ENCODE results near the gene MAP1A.

Gene MAP1A

GRCh38 chr15:43511012-43511885 is 6.2 kb upstream of the MAP1A start:
- H3K27ac ChIP-seq (ENCODE audit: insufficient read depth, low read depth, low read length, poor library complexity, severe bottlenecking): no peak overlapping the region
- H3K27me3 ChIP-seq (ENCODE audit: control insufficient read depth, insufficient read depth, low read length, poor library complexity, severe bottlenecking): no peaks in the 10 kb centered on the region
- 7 to 8% methylated on average over 39 of the region's 39 CpGs for WGBS, 2 experiments
- H3K36me3 ChIP-seq (ENCODE audit: control insufficient read depth, insufficient read depth, low read length): no peaks in the 10 kb centered on the region
- no peaks in the 10 kb centered on the region for H3K9me3 ChIP-seq (ENCODE audit: control insufficient read depth, low read length)
- H3K4me3 ChIP-seq (ENCODE audit: insufficient read depth, low read depth, low read length): peak overlapping the region; percentile 66
- peaks cover 30% of the 10 kb centered on the region for H3K4me1 ChIP-seq (ENCODE audit: control insufficient read depth, insufficient read depth, low read length)

GRCh38 chr15:43513550-43513949 is 3.9 kb upstream of the MAP1A start:
- 100% methylated on average over 1 of the region's 1 CpG for WGBS, 2 experiments
- Histone ChIP-seq H3K9me3 (ENCODE audit: control insufficient read depth, low read length) (no peaks in the 10 kb centered on the region), H3K4me1 (ENCODE audit: control insufficient read depth, insufficient read depth, low read length) (peaks cover 43% of the 10 kb centered on the region), H3K4me3 (ENCODE audit: insufficient read depth, low read depth, low read length) (no peak overlapping the region), H3K27me3 (ENCODE audit: control insufficient read depth, insufficient read depth, low read length, poor library complexity, severe bottlenecking) (no peaks in the 10 kb centered on the region), H3K36me3 (ENCODE audit: control insufficient read depth, insufficient read depth, low read length) (no peaks in the 10 kb centered on the region), H3K27ac (ENCODE audit: insufficient read depth, low read depth, low read length, poor library complexity, severe bottlenecking) (no peak overlapping the region)

DNA sequence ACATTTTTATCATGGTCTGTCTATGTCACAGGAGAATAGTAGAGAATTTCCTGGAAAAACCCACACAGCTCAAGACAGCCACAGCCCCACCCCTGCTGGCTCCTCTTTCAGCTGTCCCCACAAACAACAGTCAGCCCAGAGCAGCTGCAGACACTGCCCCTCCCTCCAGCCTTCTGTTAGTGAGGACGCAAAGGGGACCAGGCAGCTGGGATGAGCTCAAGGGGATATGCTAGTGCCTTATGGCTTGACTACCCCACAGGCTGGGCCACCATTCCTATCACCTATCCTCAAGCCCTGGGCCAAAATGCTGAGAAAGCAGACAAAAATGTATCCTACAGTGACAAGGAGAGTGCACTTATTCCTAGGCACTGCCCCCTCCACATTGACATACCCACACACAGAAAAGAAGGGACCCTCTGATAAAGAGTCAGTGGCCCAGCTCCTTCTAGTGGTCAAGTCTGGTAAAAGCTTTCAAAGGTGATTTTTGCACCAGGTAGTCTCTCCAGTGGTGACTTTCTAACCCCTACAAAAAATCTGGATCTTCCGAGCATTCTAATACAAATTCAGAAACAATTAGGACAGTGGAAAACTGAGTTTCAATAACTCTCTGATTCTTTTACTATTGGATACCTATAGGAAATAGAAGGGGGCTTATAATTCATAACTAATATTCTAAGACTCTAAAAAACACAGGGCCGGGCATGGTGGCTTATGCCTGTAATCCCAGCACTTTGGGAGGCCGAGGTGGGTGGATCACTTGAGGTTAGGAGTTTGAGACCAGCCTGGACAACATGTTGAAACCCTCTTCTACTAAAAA is 3.0 kb upstream of the MAP1A start:
- Histone ChIP-seq H3K27me3 (ENCODE audit: control insufficient read depth, insufficient read depth, low read length, poor library complexity, severe bottlenecking) (no peaks in the 10 kb centered on the region), H3K27ac (ENCODE audit: insufficient read depth, low read depth, low read length, poor library complexity, severe bottlenecking) (no peak overlapping the region)
- 46 to 52% methylated on average over 4 of the region's 4 CpGs for WGBS, 2 experiments

GRCh38 chr15:43515741-43516140 is 1.7 kb upstream of the MAP1A start:
- Histone ChIP-seq H3K4me1 (ENCODE audit: control insufficient read depth, insufficient read depth, low read length) (peaks cover 52% of the 10 kb centered on the region), H3K27me3 (ENCODE audit: control insufficient read depth, insufficient read depth, low read length, poor library complexity, severe bottlenecking) (no peaks in the 10 kb centered on the region), H3K9me3 (ENCODE audit: control insufficient read depth, low read length) (no peaks in the 10 kb centered on the region), H3K36me3 (ENCODE audit: control insufficient read depth, insufficient read depth, low read length) (no peaks in the 10 kb centered on the region), H3K4me3 (ENCODE audit: insufficient read depth, low read depth, low read length) (no peak overlapping the region), H3K27ac (ENCODE audit: insufficient read depth, low read depth, low read length, poor library complexity, severe bottlenecking) (no peak overlapping the region)
- WGBS, 2 experiments: 41 to 46% methylated on average over 1 of the region's 2 CpGs

More for the DNA sequence above, 3.0 kb upstream of the MAP1A start:
- H3K4me1 ChIP-seq (ENCODE audit: control insufficient read depth, insufficient read depth, low read length): peaks cover 44% of the 10 kb centered on the region
- no peaks in the 10 kb centered on the region for H3K36me3 ChIP-seq (ENCODE audit: control insufficient read depth, insufficient read depth, low read length)
- H3K4me3 ChIP-seq (ENCODE audit: insufficient read depth, low read depth, low read length): no peak overlapping the region
- H3K9me3 ChIP-seq (ENCODE audit: control insufficient read depth, low read length): no peaks in the 10 kb centered on the region

GRCh38 chr15:43516185-43516584 is 1.2 kb upstream of the MAP1A start:
- no peak overlapping the region for H3K27ac ChIP-seq (ENCODE audit: insufficient read depth, low read depth, low read length, poor library complexity, severe bottlenecking)
- peaks cover under 1% of the 10 kb centered on the region for H3K36me3 ChIP-seq (ENCODE audit: control insufficient read depth, insufficient read depth, low read length)
- H3K27me3 ChIP-seq (ENCODE audit: control insufficient read depth, insufficient read depth, low read length, poor library complexity, severe bottlenecking): no peaks in the 10 kb centered on the region
- peaks cover 52% of the 10 kb centered on the region for H3K4me1 ChIP-seq (ENCODE audit: control insufficient read depth, insufficient read depth, low read length)
- no peak overlapping the region for H3K4me3 ChIP-seq (ENCODE audit: insufficient read depth, low read depth, low read length)
- no peaks in the 10 kb centered on the region for H3K9me3 ChIP-seq (ENCODE audit: control insufficient read depth, low read length)
- 39 to 41% methylated on average over 5 of the region's 5 CpGs for WGBS, 2 experiments

- 32 to 36% methylated on average over 4 of the region's 4 CpGs for WGBS, 2 experiments
- H3K4me1 ChIP-seq (ENCODE audit: control insufficient read depth, insufficient read depth, low read length): peaks cover 46% of the 10 kb centered on the region
- H3K27me3 ChIP-seq (ENCODE audit: control insufficient read depth, insufficient read depth, low read length, poor library complexity, severe bottlenecking): no peaks in the 10 kb centered on the region
- H3K36me3 ChIP-seq (ENCODE audit: control insufficient read depth, insufficient read depth, low read length): peaks cover 8% of the 10 kb centered on the region
- peak overlapping the region; percentile 56 for H3K27ac ChIP-seq (ENCODE audit: insufficient read depth, low read depth, low read length, poor library complexity, severe bottlenecking)
- no peaks in the 10 kb centered on the region for H3K9me3 ChIP-seq (ENCODE audit: control insufficient read depth, low read length)
- peak overlapping the region; percentile 24 for H3K4me3 ChIP-seq (ENCODE audit: insufficient read depth, low read depth, low read length)
These were observed 531 bp upstream of the MAP1A start for GRCh38 chr15:43516801-43517353.

DNA sequence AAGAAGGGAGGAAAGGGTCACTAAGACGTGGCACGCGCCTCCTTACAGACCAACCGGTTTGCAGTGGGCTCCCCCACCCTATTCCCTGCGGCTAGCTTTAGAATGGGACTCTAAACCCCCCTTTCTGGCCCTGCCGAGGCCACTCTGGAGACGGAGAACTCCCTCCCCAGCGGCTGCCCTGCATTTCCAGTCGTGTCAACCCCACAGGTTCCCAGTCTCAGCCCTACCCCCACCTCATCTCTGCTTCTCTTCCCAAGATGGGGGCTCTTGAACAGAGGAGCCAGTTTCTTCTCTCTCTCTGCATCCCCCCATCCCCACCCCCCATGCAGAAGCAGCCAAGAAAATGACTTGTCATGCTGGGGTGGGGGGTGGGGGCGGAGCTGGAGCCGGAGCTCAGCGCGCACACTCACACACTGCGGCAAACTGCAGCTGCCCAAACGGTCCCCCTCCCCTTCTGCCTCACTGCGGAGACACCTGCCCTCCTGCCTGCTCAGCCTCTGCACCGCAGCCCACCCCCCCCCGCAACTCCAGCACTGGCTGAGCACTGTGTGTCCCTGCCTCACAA is 871 bp downstream of the MAP1A start:
- Histone ChIP-seq H3K27me3 (ENCODE audit: control insufficient read depth, insufficient read depth, low read length, poor library complexity, severe bottlenecking) (no peaks in the 10 kb centered on the region), H3K27ac (ENCODE audit: insufficient read depth, low read depth, low read length, poor library complexity, severe bottlenecking) (no peak overlapping the region), H3K36me3 (ENCODE audit: control insufficient read depth, insufficient read depth, low read length) (peaks cover 22% of the 10 kb centered on the region), H3K9me3 (ENCODE audit: control insufficient read depth, low read length) (no peaks in the 10 kb centered on the region), H3K4me1 (ENCODE audit: control insufficient read depth, insufficient read depth, low read length) (peaks cover 46% of the 10 kb centered on the region), H3K4me3 (ENCODE audit: insufficient read depth, low read depth, low read length) (peak overlapping the region; percentile 58)
- WGBS, 2 experiments: 0 to 1% methylated on average over 18 of the region's 18 CpGs

DNA sequence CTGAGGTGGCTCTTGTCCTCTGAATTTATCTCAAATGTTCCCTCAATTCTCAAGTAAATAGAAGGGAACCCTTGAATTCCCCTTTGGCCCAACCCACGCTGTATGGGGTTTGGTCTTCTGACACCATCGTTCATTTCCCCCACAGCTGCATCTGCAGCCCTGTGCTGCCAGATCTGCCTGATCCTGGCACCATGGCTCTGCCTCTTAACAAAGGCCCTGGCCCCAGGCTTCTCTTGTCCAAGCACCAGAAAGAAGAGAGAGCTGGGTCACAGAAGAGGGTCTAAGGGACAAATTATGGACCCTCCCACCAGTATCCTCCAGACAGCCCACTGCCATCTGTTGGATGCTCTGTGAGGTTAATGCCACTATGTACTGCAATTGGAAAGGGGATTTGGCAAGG is 1.8 kb downstream of the MAP1A start:
- Histone ChIP-seq H3K27ac (ENCODE audit: insufficient read depth, low read depth, low read length, poor library complexity, severe bottlenecking) (no peak overlapping the region), H3K4me1 (ENCODE audit: control insufficient read depth, insufficient read depth, low read length) (peaks cover 42% of the 10 kb centered on the region), H3K9me3 (ENCODE audit: control insufficient read depth, low read length) (no peaks in the 10 kb centered on the region), H3K36me3 (ENCODE audit: control insufficient read depth, insufficient read depth, low read length) (peaks cover 26% of the 10 kb centered on the region), H3K27me3 (ENCODE audit: control insufficient read depth, insufficient read depth, low read length, poor library complexity, severe bottlenecking) (no peaks in the 10 kb centered on the region), H3K4me3 (ENCODE audit: insufficient read depth, low read depth, low read length) (no peak overlapping the region)
- WGBS, 2 experiments: 72 to 73% methylated on average over 2 of the region's 2 CpGs

GRCh38 chr15:43520138-43520537 is 2.7 kb downstream of the MAP1A start:
- H3K4me1 ChIP-seq (ENCODE audit: control insufficient read depth, insufficient read depth, low read length): peaks cover 38% of the 10 kb centered on the region
- H3K27ac ChIP-seq (ENCODE audit: insufficient read depth, low read depth, low read length, poor library complexity, severe bottlenecking): no peak overlapping the region
- WGBS, 2 experiments: 54 to 57% methylated on average over 2 of the region's 2 CpGs
- H3K4me3 ChIP-seq (ENCODE audit: insufficient read depth, low read depth, low read length): no peak overlapping the region
- H3K36me3 ChIP-seq (ENCODE audit: control insufficient read depth, insufficient read depth, low read length): peaks cover 31% of the 10 kb centered on the region
- no peaks in the 10 kb centered on the region for H3K9me3 ChIP-seq (ENCODE audit: control insufficient read depth, low read length)
- H3K27me3 ChIP-seq (ENCODE audit: control insufficient read depth, insufficient read depth, low read length, poor library complexity, severe bottlenecking): no peaks in the 10 kb centered on the region

GRCh38 chr15:43521419-43521818 is 4.0 kb downstream of the MAP1A start:
- Histone ChIP-seq H3K27ac (ENCODE audit: insufficient read depth, low read depth, low read length, poor library complexity, severe bottlenecking) (no peak overlapping the region), H3K4me3 (ENCODE audit: insufficient read depth, low read depth, low read length) (no peak overlapping the region), H3K36me3 (ENCODE audit: control insufficient read depth, insufficient read depth, low read length) (peaks cover 31% of the 10 kb centered on the region), H3K9me3 (ENCODE audit: control insufficient read depth, low read length) (no peaks in the 10 kb centered on the region), H3K4me1 (ENCODE audit: control insufficient read depth, insufficient read depth, low read length) (peaks cover 32% of the 10 kb centered on the region), H3K27me3 (ENCODE audit: control insufficient read depth, insufficient read depth, low read length, poor library complexity, severe bottlenecking) (no peaks in the 10 kb centered on the region)
- WGBS, 2 experiments: 95 to 97% methylated on average over 11 of the region's 11 CpGs

Data from ectodermal cell (in vitro differentiated cells).